Calu3 (cell line): Measurements from ENCODE around the gene C6orf136. TPM values are rescaled to one million over a fixed set of nuclear protein-coding genes. Genes with fewer than 3 reads are reported as not detected.

Experiments
- BruUV-seq: library from RNA; stranded (reverse); fragments of 400-500 nt; replicated peaks from 2 replicates; lab custom pipeline; 2021; lab: Mats Ljungman, UMichigan
- CTCF ChIA-PET: fragments of 300-600 bp; sonication (Branson Sonifier 250); formaldehyde crosslinking; loops from one replicate; lab custom pipeline; 2022; ENCODE audit warnings: antibody characterized with exemption; lab: Charles Lee
- DNase-seq: peaks from one replicate; pipeline ENCODE4 v3.0.0; 2022
- H3K27ac Mint-ChIP-seq: one replicate; pipeline ENCODE4 v1.8.0; 2022; ENCODE audit warnings: mixed read lengths; ENCODE audit not compliant: unreplicated experiment
- H3K27me3 Mint-ChIP-seq: one replicate; pipeline ENCODE4 v1.8.0; 2022; ENCODE audit warnings: mixed read lengths; ENCODE audit not compliant: unreplicated experiment
- H3K36me3 Mint-ChIP-seq: one replicate; pipeline ENCODE4 v1.8.0; 2022; ENCODE audit warnings: mild to moderate bottlenecking, moderate library complexity, mixed read lengths; ENCODE audit not compliant: insufficient read depth, unreplicated experiment
- H3K4me1 Mint-ChIP-seq: one replicate; pipeline ENCODE4 v1.8.0; 2022; ENCODE audit warnings: mild to moderate bottlenecking, low read depth, mixed read lengths; ENCODE audit not compliant: unreplicated experiment
- H3K4me3 Mint-ChIP-seq: one replicate; pipeline ENCODE4 v1.8.0; 2022; ENCODE audit warnings: mild to moderate bottlenecking, low read depth, moderate library complexity, mixed read lengths; ENCODE audit not compliant: unreplicated experiment
- H3K9me3 Mint-ChIP-seq: one replicate; pipeline ENCODE4 v1.8.0; 2022; ENCODE audit warnings: low read depth, mixed read lengths; ENCODE audit not compliant: unreplicated experiment
- CTCF ChIP-seq: fragments of 200-600 bp; IDR thresholded peaks from one replicate; pipeline ENCODE4 v1.8.0; 2022; ENCODE audit warnings: antibody characterized with exemption; ENCODE audit not compliant: unreplicated experiment
- intact Hi-C: fragments of 100-400 bp; cut with micrococcal nuclease; formaldehyde crosslinking; loops from one replicate; pipeline ENCODE4 v1.10.0; 2022; ENCODE audit not compliant: unreplicated experiment
- total RNA-seq: library from RNA; stranded (reverse); gene quantifications from 2 replicates; pipeline ENCODE4 v1.2.3, GENCODE V29; 2022

The C6orf136 gene
- total RNA-seq, 1 experiment from 2014 or later = 32.4 TPM

- Mint-ChIP-seq H3K36me3 (peaks cover 91% of the 10 kb centered on the region), H3K9me3 (no peaks in the 10 kb centered on the region), H3K27me3 (no peaks in the 10 kb centered on the region), H3K27ac (peak within 1 kb of the TSS; percentile 97), H3K4me3 (peak within 1 kb of the TSS; percentile 87), H3K4me1 (peaks cover 32% of the 10 kb centered on the region)
- CTCF ChIA-PET = interaction anchor here (1.4 kb wide), 1 partner anchor 104 kb away, joined by 6 read pairs; no protein-coding TSS in a partner anchor
- TSS peak; percentile 52 for BruUV-seq
- TF ChIP-seq CTCF = no peak
- DNase-seq = peak; percentile 97
- intact Hi-C loops = no loop called here
Observed at GRCh38 chr6:30626484-30627366, 20.2 kb upstream of the C6orf136 start, which contains the start of gene ATAT1. TSS of gene ATAT1 (plus strand) at chr6:30626874.

DNA sequence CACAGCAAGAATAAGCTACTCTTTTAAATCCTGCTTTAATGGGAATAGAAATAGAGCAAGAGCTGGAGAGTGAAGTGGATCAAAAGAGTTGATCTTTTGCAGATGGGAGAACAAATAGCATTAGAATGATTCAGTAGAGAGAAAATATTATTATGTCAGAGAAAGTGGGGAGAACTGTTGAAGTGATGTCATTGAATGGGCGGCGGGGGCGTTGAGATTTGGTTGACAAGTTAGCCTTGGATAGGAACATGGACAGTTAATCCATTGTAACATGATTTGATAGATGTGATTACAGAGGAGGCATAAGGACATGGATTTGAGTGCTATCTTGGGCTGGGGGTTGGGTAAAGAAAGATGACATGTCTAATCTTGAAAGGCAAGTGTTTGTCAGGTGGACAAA lies 11.1 kb upstream of the C6orf136 start:
- peaks cover 46% of the 10 kb centered on the region for H3K36me3 Mint-ChIP-seq
- no peak for DNase-seq
- H3K9me3 Mint-ChIP-seq = no peaks in the 10 kb centered on the region
- peak overlapping the region; percentile 4 for H3K27ac Mint-ChIP-seq
- CTCF ChIA-PET = interaction anchor here (0.7 kb wide), 1 partner anchor 113 kb away, joined by 3 read pairs; no protein-coding TSS in a partner anchor
- no peak for TF ChIP-seq CTCF
- H3K4me3 Mint-ChIP-seq = no peak overlapping the region
- no peaks in the 10 kb centered on the region for H3K4me1 Mint-ChIP-seq
- H3K27me3 Mint-ChIP-seq = no peaks in the 10 kb centered on the region
- BruUV-seq = no TSS peak
- intact Hi-C loops = no loop called here

DNA sequence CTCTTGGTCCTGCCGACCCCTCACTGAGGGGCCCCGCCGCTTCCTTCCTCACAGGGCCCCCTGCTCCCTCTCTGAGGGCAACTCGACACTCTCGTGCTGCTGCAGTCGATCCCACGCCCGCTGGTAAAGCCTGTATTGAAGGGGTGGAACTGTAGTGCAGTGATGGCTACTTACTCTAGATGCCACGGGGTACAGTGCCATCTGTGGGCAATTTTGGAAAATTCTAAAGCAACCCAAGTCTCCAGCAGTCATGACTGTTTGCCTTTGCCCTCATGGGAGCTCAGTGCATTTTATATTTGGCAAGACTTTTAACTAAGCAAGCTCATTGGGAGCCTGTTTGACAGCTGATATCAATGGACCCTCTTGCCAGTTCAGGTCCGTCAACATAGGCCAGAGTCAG lies 6.5 kb upstream of the C6orf136 start:
- H3K9me3 Mint-ChIP-seq = no peaks in the 10 kb centered on the region
- no peak overlapping the region for H3K27ac Mint-ChIP-seq
- H3K4me1 Mint-ChIP-seq = peaks cover under 1% of the 10 kb centered on the region
- TF ChIP-seq CTCF = no peak
- H3K27me3 Mint-ChIP-seq = no peaks in the 10 kb centered on the region
- CTCF ChIA-PET = no interaction called here
- no peak overlapping the region for H3K4me3 Mint-ChIP-seq
- intact Hi-C loops = no loop called here
- DNase-seq = no peak
- H3K36me3 Mint-ChIP-seq = peaks cover 43% of the 10 kb centered on the region
- BruUV-seq = no TSS peak

GRCh38 chr6:30641048-30641447 lies 5.9 kb upstream of the C6orf136 start:
- intact Hi-C loops = no loop called here
- CTCF ChIA-PET = interaction anchor here (0.5 to 0.6 kb wide), 2 partner anchors 11 to 263 kb away, joined by 3 to 4 read pairs; no protein-coding TSS in a partner anchor

More at GRCh38 chr6:30641048-30641447, 5.9 kb upstream of the C6orf136 start:
- TSS peak; percentile 36 for BruUV-seq
- peaks cover 6% of the 10 kb centered on the region for H3K4me1 Mint-ChIP-seq
- no peak for TF ChIP-seq CTCF
- H3K4me3 Mint-ChIP-seq = no peak overlapping the region
- no peak for DNase-seq
- H3K27me3 Mint-ChIP-seq = no peaks in the 10 kb centered on the region
- no peaks in the 10 kb centered on the region for H3K9me3 Mint-ChIP-seq
- H3K36me3 Mint-ChIP-seq = peaks cover 43% of the 10 kb centered on the region
- H3K27ac Mint-ChIP-seq = no peak overlapping the region
